NCI-H1105 (cell line): ENCODE data around the gene MAP4.
"Not testable (repeated sequence)": the region's sequence is repeated elsewhere in the genome, so short reads cannot be mapped to it uniquely, and the experiment has no call there.

Experiments used
- DNase-seq: peaks from one replicate; lab custom pipeline; 2025; lab: John Stamatoyannopoulos, UW

Gene MAP4

DNA sequence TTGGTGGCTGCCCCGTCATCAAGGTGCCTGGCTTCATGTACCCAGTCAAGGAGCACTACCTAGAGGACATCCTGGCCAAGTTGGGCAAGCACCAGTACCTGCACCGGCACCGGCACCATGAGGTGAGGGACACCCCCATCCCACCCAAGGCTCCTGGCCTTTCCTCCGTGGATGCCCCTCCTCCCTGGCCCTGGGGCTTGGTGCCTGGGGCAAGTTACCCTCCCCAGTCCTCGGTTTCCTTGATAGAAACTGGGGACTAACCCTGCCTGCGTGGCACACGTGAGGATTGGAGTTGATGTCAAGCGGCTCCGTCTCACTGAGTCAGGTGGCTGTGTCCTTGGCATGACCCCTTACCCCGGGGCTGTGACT is 169.4 kb downstream of the MAP4 start:
- no peak for DNase-seq

DNA sequence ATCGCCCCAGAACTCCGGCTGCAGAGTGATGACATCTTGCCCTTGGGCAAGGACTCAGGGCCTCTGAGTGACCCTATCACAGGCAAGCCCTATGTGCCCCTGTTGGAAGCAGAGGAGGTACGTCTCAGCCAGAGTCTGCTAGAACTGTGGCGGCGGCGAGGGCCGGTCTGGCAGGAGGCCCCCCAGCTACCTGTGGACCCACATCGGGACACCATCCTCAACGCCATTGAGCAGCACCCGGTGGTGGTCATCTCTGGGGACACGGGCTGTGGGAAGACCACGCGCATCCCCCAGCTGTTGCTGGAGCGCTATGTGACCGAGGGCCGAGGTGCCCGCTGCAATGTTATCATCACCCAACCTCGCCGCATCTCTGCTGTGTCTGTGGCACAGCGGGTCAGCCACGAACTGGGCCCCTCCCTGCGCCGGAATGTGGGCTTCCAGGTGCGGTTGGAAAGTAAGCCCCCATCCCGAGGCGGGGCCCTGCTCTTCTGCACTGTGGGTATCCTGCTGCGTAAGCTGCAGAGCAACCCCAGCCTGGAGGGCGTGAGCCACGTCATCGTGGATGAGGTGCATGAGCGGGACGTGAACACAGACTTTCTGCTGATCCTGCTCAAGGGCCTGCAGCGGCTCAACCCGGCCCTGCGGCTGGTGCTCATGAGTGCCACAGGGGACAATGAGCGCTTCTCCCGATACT is 169.9 kb downstream of the MAP4 start:
- no peak for DNase-seq

DNA sequence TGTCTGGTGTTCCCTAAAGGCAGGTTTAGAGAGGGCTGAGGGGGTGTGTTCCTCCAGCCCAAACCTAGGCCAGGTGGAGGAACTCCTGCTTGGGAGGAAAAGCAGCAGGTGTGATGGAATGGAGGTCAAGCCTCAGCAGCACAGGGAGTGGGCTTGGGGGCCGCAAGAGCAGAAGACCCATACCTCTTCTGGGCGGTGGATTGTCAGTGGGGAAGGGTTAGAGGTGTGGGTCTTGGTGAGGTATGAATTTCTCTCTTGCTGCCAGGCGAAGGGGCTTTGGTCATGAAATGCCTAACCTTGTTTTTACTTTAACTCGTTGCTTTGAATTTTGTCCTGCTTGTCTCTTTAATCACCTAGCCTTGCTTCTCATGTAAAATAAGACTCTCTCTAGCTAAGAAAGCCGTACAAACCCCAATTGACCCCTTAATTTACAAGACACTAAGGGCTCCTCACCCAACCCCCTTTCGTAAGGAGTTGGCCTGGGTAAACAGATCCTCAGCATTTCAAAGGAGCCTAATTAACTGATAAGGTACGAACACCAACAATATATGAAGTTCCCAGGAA is 174.3 kb downstream of the MAP4 start:
- no peak for DNase-seq

GRCh38 chr3:47838503-47838902 is 177.7 kb downstream of the MAP4 start:
- DNase-seq: no peak

DNA sequence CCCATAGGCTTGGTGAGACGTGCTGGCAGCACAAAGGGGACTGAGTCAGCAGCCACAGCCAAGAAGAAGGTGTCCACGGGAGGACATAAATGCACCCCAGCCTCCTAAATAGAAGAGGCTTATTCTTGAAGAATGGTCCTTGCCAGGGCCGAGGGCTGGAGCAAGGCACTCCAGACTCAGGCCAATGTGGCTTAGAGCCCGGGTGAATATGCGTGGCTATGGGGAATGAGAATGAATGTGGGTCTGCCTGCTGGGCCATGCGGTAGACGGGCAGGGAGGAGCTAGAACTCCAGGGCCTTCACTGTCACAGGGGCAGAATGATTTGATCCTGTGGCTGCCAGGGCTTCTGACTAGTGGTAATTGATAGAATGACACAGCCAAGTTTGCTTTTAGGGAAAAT is 179.2 kb downstream of the MAP4 start:
- DNase-seq: no peak

DNA sequence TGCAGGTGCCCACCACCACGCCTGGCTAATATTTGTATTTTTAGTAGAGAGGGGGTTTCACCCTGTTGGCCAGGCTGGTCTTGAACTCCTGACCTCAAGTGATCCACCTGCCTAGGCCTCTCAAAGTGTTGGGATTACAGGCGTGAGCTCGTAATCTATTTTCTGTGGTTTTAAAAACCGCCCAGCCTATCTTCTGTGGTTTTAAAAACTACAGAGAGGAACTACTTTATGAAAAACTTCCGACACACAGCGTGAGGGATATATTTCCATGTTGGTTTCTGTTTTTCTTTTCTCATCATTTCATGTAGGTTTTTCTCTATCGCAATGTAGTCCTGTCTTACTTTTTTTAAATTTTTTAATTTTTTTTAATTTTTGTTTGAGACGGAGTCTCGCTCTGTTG is 186.7 kb downstream of the MAP4 start:
- DNase-seq: not testable (repeated sequence)

DNA sequence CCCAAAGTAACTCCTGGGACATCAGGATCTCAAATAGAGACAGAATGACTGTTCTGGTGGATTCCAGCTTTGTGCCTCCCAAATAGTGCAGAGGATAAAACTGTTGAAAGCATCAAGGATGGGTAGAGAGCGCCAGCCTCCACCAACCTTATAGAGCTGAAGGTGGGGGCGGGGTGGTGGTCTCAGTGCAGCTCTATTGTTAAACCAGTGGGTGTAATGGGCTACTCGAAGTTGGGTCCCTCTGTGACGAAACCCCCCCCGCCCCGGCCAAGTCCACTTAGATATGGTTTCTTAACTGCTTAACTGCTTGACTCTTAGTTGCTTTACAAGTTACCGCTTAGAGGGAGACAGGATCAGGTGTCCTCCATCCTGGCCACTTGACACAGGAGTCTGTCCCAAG is 190.6 kb downstream of the MAP4 start:
- DNase-seq: no peak

- peak; percentile 51 for DNase-seq
Observed at GRCh38 chr3:47824541-47825473, 191.4 kb downstream of the MAP4 start.

GRCh38 chr3:47817609-47818008 is 198.6 kb downstream of the MAP4 start:
- DNase-seq: no peak

DNA sequence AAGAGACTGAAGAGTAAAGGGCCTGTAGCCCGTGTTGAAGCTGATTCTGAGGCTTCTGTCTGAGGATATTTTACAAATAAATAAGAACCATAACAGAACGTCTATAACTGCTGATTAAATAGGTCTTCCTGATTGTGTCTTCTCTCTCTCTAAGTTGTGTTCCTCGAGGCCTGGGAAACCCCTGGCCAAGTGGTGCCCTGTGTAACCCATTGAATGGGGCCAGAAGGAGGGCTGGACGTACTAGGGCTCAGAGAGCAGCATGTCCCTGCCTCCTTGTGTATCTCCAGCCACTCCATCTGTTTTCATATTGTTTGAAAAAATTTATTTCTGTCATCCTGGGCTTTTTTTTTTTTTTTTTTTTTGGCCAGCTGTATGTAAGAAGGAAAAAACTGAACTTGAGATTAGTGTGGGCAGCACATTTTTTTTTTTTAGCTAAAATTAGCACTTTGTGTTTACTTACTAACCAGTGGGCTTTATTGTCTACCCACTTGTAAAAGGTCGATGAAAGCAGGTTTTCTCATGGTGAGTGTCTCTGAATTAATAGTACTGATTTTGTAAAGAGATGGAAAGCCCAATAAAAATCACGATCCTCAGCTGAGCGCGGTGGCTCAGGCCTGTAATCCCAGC is 202.6 kb downstream of the MAP4 start:
- DNase-seq: no peak

GRCh38 chr3:47804577-47804976 is 211.6 kb downstream of the MAP4 start:
- DNase-seq: no peak

- DNase-seq: no peak
Observed at GRCh38 chr3:47803480-47804025, 212.7 kb downstream of the MAP4 start.

GRCh38 chr3:47802734-47803479 is 213.3 kb downstream of the MAP4 start, which contains the start of gene DHX30:
Gene DHX30 (plus strand): TSS chr3:47803138. CDS start chr3:47810684, 7,546 bp downstream.
- peak; percentile 66 for DNase-seq
